GM12892 (cell line): Measurements from ENCODE around the gene FTCDNL1.

Source experiments
- DNase-seq: peaks from one replicate; pipeline ENCODE4 v3.0.0; 2011; ENCODE audit not compliant: insufficient read length
- FAIRE-seq: peaks from 2 replicates; lab custom pipeline; 2011; peaks lifted over from hg19 to GRCh38; lab: Jason Lieb, UNC
- POLR2A ChIP-seq: IDR thresholded peaks from 2 replicates; pipeline ENCODE4 v1.6.1; 2011; ENCODE audit warnings: low read depth, low read length, control low read depth
- POLR2AphosphoS5 ChIP-seq: IDR thresholded peaks from 2 replicates; pipeline ENCODE4 v1.6.1; 2011; ENCODE audit warnings: low read depth, low read length, control low read depth
- TAF1 ChIP-seq: IDR thresholded peaks from 2 replicates; pipeline ENCODE4 v1.6.1; 2011; ENCODE audit warnings: low read depth, mild to moderate bottlenecking, control low read depth, low read length, borderline replicate concordance

FTCDNL1 gene

GRCh38 chr2:199865905-199866304, 14.9 kb upstream of the FTCDNL1 start:
- TF ChIP-seq POLR2A = no peak
- no peak for TF ChIP-seq POLR2AphosphoS5
- TF ChIP-seq TAF1 = no peak
- DNase-seq (no peak), FAIRE-seq (no peak)

DNA sequence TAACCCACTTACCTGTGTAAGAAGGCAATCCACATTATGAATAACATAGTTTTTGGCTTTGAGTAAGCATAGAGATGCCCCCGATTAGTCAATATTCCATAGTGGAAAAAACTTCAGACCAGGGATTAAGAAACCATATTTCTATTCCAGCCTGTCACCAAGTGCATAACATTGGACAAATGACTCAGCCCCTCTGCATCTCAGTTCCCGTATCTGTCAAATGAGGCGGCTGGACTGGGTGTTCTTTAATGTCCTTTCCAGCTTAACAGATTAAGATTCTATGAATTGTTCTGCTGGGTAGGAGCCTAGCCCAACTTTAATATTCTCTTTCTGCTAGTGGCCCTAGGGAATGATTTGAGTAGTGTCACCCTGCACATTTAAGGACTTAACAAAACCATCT, 11.8 kb upstream of the FTCDNL1 start:
- DNase-seq = no peak
- TF ChIP-seq TAF1 (no peak), POLR2AphosphoS5 (no peak), POLR2A (no peak)
- FAIRE-seq = no peak

GRCh38 chr2:199861132-199861774, 10.3 kb upstream of the FTCDNL1 start:
- TF ChIP-seq POLR2A (no peak), TAF1 (no peak), POLR2AphosphoS5 (no peak)
- DNase-seq (no peak), FAIRE-seq (no peak)

DNA sequence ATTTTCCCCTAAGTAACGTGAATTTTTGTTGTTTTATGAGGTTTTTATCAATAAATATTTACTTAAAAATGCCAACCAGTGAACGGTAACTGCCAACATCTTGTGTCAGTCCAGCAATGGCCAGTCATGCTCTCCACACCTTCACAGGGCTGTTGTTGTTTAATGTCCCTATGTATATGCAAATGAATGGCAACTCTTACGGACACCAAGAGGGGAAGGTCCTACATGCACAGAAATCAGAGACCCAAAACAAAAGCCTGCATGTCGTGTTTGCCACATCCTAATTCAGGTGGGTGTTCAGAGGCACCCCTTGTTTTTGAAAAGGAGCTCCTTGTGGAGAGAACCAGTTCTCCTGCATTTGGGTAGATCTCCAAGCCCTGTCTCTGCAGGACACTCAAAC, 4.8 kb upstream of the FTCDNL1 start:
- FAIRE-seq (no peak), DNase-seq (no peak)
- TF ChIP-seq POLR2AphosphoS5 (no peak), POLR2A (no peak), TAF1 (no peak)

DNA sequence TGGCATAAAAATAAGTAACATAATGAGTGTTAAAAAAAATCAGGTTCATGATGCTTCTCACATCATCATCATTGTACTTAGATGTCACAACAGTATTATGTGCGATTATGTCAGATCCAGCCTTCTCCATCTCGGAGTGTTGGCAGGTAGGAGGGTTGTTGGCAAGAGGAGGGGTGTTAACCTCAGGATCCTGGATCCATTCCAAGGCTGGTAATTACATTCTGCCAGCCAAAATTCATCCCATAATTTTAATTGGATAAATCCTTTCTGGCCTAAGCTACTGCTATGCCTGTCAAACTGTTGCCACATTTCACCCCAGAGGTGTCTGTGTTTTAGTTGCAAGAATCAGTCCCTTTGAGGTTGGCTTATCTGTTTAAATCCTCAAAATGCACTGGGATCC, 891 bp upstream of the FTCDNL1 start:
- TF ChIP-seq POLR2A (no peak), POLR2AphosphoS5 (no peak), TAF1 (no peak)
- FAIRE-seq = no peak
- DNase-seq = no peak

DNA sequence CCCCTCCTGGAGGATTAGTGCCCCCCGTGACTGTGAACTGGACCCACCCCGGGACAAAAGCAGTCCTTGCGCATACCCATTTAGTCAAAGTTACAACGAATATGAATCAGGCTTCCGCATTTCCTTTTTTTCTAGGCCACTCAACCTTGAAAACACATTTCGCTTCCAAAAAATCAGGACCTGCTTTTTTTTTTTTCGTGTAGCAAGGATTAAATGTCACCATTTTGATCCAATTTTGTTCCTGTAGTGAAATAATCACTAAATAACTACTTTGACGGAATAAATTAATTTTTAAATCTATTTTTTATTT, 464 bp upstream of the FTCDNL1 start:
- FAIRE-seq (peak; percentile 17), DNase-seq (no peak)
- TF ChIP-seq TAF1 (no peak), POLR2AphosphoS5 (no peak), POLR2A (no peak)

GRCh38 chr2:199850218-199850717, 724 bp downstream of the FTCDNL1 start:
- TF ChIP-seq POLR2AphosphoS5 (no peak), POLR2A (no peak), TAF1 (no peak)
- peak; percentile 78 for FAIRE-seq
- DNase-seq = no peak

- DNase-seq = no peak
- no peak for TF ChIP-seq POLR2A
- no peak for TF ChIP-seq POLR2AphosphoS5
- no peak for TF ChIP-seq TAF1
- FAIRE-seq = no peak
These were observed 2.4 kb downstream of the FTCDNL1 start for GRCh38 chr2:199848389-199849130.

DNA sequence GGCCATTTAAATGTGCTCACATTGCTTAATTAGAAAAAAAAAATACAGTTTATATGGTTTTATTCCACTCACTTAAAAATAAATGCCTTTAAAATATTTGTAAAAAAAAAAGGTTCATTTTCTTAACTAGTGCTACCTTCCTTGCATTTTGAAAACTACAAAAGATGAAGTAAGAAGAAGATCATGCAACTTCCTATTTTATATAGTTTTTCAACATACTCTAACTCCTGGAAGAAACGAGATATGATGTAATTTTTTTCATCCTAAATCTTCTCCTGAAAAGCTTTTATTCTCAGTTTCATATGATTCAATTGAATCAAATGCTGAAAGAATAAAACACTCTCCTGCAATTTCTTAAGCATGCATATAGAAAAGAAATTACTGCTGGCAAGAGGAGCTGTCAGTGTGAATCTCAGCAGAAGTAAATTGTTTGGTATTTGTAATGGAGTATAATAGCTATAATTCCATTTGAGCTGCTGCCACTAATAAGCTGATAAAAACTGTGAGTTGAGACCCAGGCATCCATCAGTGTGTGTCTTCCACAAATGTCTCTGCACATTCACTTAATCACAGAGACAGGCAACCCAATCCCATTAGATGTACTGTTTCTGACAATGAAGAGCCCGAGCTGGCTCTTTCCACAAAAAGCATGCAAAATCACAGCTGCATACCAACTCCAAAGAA, 3.7 kb downstream of the FTCDNL1 start:
- TF ChIP-seq POLR2A (no peak), POLR2AphosphoS5 (no peak), TAF1 (no peak)
- no peak for DNase-seq
- no peak for FAIRE-seq

GRCh38 chr2:199842631-199843395, 8.2 kb downstream of the FTCDNL1 start:
- FAIRE-seq (no peak), DNase-seq (no peak)
- TF ChIP-seq POLR2AphosphoS5 (no peak), POLR2A (no peak), TAF1 (no peak)

- TF ChIP-seq POLR2A = no peak
- DNase-seq (no peak), FAIRE-seq (no peak)
These were observed 9.6 kb downstream of the FTCDNL1 start for GRCh38 chr2:199841409-199841808.

DNA sequence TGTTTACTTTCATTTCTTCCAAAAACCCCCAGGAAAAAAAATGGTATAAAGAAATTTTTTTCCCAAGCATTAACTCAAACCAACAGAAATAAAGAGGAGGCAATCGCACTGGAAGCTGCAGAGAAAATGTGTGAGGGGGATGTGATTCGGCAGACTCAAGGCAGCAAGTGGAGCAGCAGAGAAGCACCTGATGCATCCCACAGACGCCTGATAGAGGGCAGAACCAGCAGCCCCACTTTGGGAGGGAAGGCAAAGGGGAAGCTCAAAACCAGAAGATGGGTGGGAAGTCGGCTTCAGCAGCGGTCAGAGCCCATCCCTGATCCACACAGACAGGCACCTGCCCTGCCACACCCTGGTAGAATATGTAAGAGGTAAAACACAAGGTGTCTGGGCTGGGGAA, 12.6 kb downstream of the FTCDNL1 start:
- DNase-seq (no peak), FAIRE-seq (no peak)
- TF ChIP-seq POLR2A = no peak
- no peak for TF ChIP-seq TAF1
- no peak for TF ChIP-seq POLR2AphosphoS5

- DNase-seq = no peak
- FAIRE-seq = no peak
- TF ChIP-seq TAF1 = no peak
- TF ChIP-seq POLR2AphosphoS5 = no peak
- no peak for TF ChIP-seq POLR2A
These were observed 14.0 kb downstream of the FTCDNL1 start for GRCh38 chr2:199836943-199837342.
